Muscle layer of colon (tissue), 2 donors: Measurements from ENCODE around the gene ABTB2.
A peak's percentile ranks its signal among the peaks of the same experiment; 100 is the strongest.

Source experiments
- H3K27ac ChIP-seq: one replicate; pipeline ENCODE4 v1.7.0; 2013; ENCODE audit warnings: low read depth, mild to moderate bottlenecking, low read length, moderate library complexity
- H3K27me3 ChIP-seq, 2 donors: one replicate each; pipeline ENCODE4 v1.7.0; 2013; ENCODE audit warnings: low read length in 2 of 2, mild to moderate bottlenecking in 2 of 2; ENCODE audit not compliant: insufficient read depth in 2 of 2, control insufficient read depth in 1 of 2
- H3K36me3 ChIP-seq: one replicate; pipeline ENCODE4 v1.7.0; 2013; ENCODE audit warnings: mild to moderate bottlenecking, low read length; ENCODE audit not compliant: insufficient read depth
- H3K4me1 ChIP-seq: one replicate; pipeline ENCODE4 v1.7.0; 2013; ENCODE audit warnings: mild to moderate bottlenecking, low read length; ENCODE audit not compliant: insufficient read depth
- H3K4me3 ChIP-seq, 2 donors: one replicate each; pipeline ENCODE4 v1.7.0; 2013; ENCODE audit warnings: low read length in 2 of 2, low read depth in 1 of 2, mild to moderate bottlenecking in 1 of 2, moderate library complexity in 1 of 2
- H3K9ac ChIP-seq: one replicate; pipeline ENCODE4 v1.7.0; 2013; ENCODE audit warnings: low read length
- H3K9me3 ChIP-seq: one replicate; pipeline ENCODE4 v1.7.0; 2013; ENCODE audit warnings: mild to moderate bottlenecking, low read length
- donor health status: abdominal sarcoma.
- donor health status: Adenocarcinoma of cecum.

ABTB2 gene

DNA sequence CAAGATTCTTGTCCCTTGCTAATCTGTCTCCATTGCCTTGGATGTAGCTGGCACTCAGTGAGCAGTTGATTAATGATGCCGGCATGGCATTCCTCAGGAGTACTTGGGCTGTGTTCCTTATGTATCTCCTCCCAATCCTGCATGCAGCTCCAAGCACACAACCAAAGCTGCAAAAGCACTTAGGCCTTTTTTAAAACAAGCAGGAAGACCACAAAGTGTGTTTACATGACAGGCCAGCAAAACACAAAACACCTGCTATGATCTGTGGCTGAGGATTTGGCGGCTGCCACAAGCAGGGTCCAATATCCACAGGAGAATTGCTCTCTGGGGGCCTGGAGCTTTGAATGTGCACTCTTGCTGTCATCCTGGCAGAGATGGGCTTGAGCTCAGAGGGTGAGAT is 8.9 kb downstream of the ABTB2 start:
- no peaks in the 10 kb centered on the region for H3K9me3 ChIP-seq
- no peak overlapping the region for H3K9ac ChIP-seq
- H3K4me3 ChIP-seq, result no peak overlapping the region
- H3K36me3 ChIP-seq, result no peaks in the 10 kb centered on the region
- H3K27me3 ChIP-seq, result no peaks in the 10 kb centered on the region
- H3K27ac ChIP-seq, result no peak overlapping the region
- H3K4me1 ChIP-seq, result peaks cover 30% of the 10 kb centered on the region

GRCh38 chr11:34348096-34348495 is 9.7 kb downstream of the ABTB2 start:
- Histone ChIP-seq H3K27me3 (no peaks in the 10 kb centered on the region), H3K27ac (no peak overlapping the region), H3K36me3 (no peaks in the 10 kb centered on the region), H3K9ac (no peak overlapping the region), H3K4me3 (no peak overlapping the region), H3K4me1 (peaks cover 30% of the 10 kb centered on the region), H3K9me3 (no peaks in the 10 kb centered on the region)

GRCh38 chr11:34346551-34346950 is 11.3 kb downstream of the ABTB2 start:
- H3K27me3 ChIP-seq, result no peaks in the 10 kb centered on the region
- H3K4me1 ChIP-seq, result peaks cover 41% of the 10 kb centered on the region
- H3K9me3 ChIP-seq, result no peaks in the 10 kb centered on the region
- no peak overlapping the region for H3K4me3 ChIP-seq
- H3K27ac ChIP-seq, result peak overlapping the region; percentile 54
- no peak overlapping the region for H3K9ac ChIP-seq
- no peaks in the 10 kb centered on the region for H3K36me3 ChIP-seq

DNA sequence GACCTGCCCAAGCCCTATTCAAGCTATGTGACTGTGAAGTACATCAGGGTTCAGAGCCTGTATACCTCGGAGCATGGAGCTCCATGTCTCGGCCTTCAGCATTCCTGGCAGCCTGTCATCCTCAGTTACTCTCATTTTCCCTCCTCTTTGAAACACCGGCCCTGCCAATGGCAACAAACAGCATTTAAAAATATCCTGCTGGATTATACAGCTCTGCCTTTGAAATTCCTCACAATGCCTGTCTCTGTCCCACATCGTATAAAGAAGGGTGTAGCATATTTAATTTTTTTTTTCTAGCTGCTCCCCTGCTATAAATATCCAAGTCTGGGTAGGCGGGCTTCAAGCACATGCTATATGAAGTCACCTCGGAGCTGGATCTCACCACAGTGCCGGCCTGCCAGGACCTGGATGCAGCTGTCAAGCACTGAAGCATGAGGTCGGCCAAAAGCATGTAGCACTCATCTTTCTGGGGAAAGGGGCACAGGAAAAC is 11.8 kb downstream of the ABTB2 start:
- Histone ChIP-seq H3K9me3 (no peaks in the 10 kb centered on the region), H3K27me3 (no peaks in the 10 kb centered on the region), H3K9ac (no peak overlapping the region), H3K36me3 (no peaks in the 10 kb centered on the region), H3K4me3 (peak overlapping the region in 1 of 2 donors; percentile 3), H3K27ac (peak overlapping the region; percentile 54), H3K4me1 (peaks cover 44% of the 10 kb centered on the region)

DNA sequence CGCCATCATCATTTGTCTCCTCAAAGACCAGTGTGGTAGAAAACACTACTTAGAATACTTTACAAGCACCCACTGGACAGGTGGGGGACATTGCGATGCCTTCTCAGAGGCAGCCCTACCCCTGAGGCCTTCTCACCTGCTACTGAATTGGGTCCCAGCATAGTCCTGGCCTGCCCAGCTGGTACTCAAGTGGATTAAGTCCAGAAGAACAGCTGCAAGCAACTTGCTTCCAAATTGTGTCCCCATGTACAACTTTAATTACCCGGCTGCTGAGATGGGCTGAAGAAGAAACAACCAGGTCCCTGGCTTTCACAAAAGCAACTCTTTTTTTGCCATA is 12.3 kb downstream of the ABTB2 start:
- H3K4me3 ChIP-seq, result peak overlapping the region in 1 of 2 donors; percentile 3
- peaks cover 44% of the 10 kb centered on the region for H3K4me1 ChIP-seq
- no peaks in the 10 kb centered on the region for H3K36me3 ChIP-seq
- H3K27me3 ChIP-seq, result no peaks in the 10 kb centered on the region
- no peaks in the 10 kb centered on the region for H3K9me3 ChIP-seq
- no peak overlapping the region for H3K9ac ChIP-seq
- no peak overlapping the region for H3K27ac ChIP-seq

GRCh38 chr11:34344768-34345539 is 12.9 kb downstream of the ABTB2 start:
- H3K4me1 ChIP-seq, result peaks cover 44% of the 10 kb centered on the region
- no peak overlapping the region for H3K27ac ChIP-seq
- H3K9me3 ChIP-seq, result no peaks in the 10 kb centered on the region

GRCh38 chr11:34344410-34344767 is 13.4 kb downstream of the ABTB2 start:
- H3K9me3 ChIP-seq, result no peaks in the 10 kb centered on the region
- no peaks in the 10 kb centered on the region for H3K36me3 ChIP-seq
- H3K4me3 ChIP-seq, result no peak overlapping the region
- H3K27me3 ChIP-seq, result no peaks in the 10 kb centered on the region
- H3K27ac ChIP-seq, result no peak overlapping the region
- H3K4me1 ChIP-seq, result peaks cover 44% of the 10 kb centered on the region
- no peak overlapping the region for H3K9ac ChIP-seq

More at GRCh38 chr11:34344768-34345539, 12.9 kb downstream of the ABTB2 start:
- H3K4me3 ChIP-seq, result no peak overlapping the region
- H3K9ac ChIP-seq, result no peak overlapping the region
- no peaks in the 10 kb centered on the region for H3K27me3 ChIP-seq
- no peaks in the 10 kb centered on the region for H3K36me3 ChIP-seq

DNA sequence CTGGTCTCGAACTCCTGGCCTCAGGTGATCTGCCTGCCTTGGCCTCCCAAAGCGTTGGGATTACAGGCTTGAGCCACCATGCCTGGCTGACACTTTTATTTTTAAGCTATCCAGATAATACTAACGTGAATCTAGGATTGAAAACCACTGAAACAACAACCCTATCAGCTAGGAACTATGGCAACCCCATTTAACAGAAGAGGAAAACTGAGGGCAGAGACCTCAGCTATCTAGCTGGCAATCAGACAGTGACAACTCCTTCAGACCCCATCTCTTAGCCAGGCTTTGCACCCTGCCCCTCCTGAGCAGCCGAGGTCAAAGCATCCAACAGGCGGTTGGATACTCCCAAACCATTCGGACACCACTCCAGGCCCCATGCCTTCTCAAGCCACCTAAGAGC is 14.1 kb downstream of the ABTB2 start:
- no peaks in the 10 kb centered on the region for H3K36me3 ChIP-seq
- no peak overlapping the region for H3K27ac ChIP-seq
- peaks cover 41% of the 10 kb centered on the region for H3K4me1 ChIP-seq
- no peak overlapping the region for H3K4me3 ChIP-seq
- no peaks in the 10 kb centered on the region for H3K9me3 ChIP-seq
- H3K9ac ChIP-seq, result no peak overlapping the region
- H3K27me3 ChIP-seq, result no peaks in the 10 kb centered on the region

DNA sequence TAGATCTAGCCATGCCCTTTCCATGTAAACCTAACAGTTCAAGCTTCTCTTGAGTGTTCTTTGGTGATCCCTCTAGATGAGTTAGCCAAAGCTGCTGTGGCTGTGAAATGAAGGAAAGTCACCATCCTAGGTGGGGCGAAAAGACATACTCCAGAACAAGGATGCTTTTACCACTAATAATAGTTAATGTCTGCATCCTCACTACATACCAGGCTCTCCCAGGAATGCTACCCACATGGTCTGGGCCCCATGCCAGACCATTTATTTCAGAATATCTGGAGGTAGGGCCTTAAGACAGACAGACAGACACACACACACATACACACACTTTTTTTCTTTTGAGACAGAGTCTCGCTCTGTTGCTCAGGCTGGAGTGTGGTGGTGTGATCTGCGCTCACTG is 14.7 kb downstream of the ABTB2 start:
- Histone ChIP-seq H3K9me3 (no peaks in the 10 kb centered on the region), H3K9ac (no peak overlapping the region), H3K27ac (no peak overlapping the region), H3K4me3 (no peak overlapping the region), H3K36me3 (no peaks in the 10 kb centered on the region), H3K4me1 (peaks cover 40% of the 10 kb centered on the region), H3K27me3 (no peaks in the 10 kb centered on the region)

DNA sequence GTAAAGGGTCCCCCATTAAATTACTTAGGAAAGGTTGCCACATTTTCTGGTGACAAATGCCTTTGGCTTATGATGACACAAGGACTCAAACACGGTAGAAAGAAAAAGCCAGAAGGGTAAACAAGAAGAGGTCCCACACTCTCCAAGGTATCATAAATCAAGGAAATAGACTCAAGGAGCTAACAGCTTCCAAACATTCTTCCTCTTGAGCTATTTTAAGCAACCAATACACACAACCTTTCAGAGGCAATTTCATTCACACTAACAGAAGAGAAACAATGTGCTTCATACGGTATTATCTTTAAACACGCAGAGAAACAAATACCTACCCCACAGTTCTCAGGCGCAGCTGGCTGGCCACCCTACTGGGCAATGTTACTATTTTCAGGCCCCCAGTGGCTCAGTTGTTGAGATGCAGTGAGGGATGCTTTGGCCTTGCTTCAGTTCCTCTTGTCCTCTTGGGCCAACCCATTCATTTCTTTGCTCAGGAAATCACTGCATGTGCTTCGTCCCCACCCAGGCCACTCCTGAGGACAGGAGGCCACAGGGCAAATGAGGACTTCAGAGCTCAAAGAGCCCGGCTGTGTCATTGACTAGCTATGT is 15.8 kb downstream of the ABTB2 start:
- no peaks in the 10 kb centered on the region for H3K9me3 ChIP-seq

DNA sequence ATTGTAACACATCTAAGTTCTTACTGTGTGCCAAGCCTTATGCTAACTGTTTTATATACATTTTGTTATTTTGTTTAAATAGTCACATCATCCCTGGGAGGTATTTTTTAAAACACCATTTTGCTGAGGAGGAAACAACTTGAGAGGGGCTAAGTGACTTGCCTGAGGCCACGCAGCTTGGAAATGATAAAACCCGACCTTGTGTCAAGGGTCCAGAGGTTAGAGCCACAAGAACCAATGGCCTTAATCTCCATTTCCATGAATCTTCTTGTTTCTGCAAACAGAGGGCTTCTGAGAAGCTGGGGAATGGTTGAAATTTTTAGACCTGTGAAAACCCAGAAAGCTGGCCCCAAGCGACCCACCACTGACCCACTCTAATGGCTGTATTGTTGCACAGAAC is 16.7 kb downstream of the ABTB2 start:
- no peak overlapping the region for H3K9ac ChIP-seq
- H3K27ac ChIP-seq, result no peak overlapping the region
- H3K9me3 ChIP-seq, result no peaks in the 10 kb centered on the region
- H3K4me1 ChIP-seq, result peaks cover 30% of the 10 kb centered on the region
- H3K4me3 ChIP-seq, result no peak overlapping the region
- H3K27me3 ChIP-seq, result no peaks in the 10 kb centered on the region
- no peaks in the 10 kb centered on the region for H3K36me3 ChIP-seq

More for the DNA sequence above, 15.8 kb downstream of the ABTB2 start:
- peaks cover 40% of the 10 kb centered on the region for H3K4me1 ChIP-seq
- no peaks in the 10 kb centered on the region for H3K27me3 ChIP-seq
- no peaks in the 10 kb centered on the region for H3K36me3 ChIP-seq
- peak overlapping the region in 1 of 2 donors; percentile 27 for H3K4me3 ChIP-seq
- H3K9ac ChIP-seq, result no peak overlapping the region
- no peak overlapping the region for H3K27ac ChIP-seq

GRCh38 chr11:34340653-34341052 is 17.2 kb downstream of the ABTB2 start:
- Histone ChIP-seq H3K4me3 (no peak overlapping the region), H3K4me1 (peaks cover 26% of the 10 kb centered on the region), H3K9me3 (no peaks in the 10 kb centered on the region), H3K27me3 (no peaks in the 10 kb centered on the region), H3K27ac (no peak overlapping the region), H3K36me3 (no peaks in the 10 kb centered on the region), H3K9ac (no peak overlapping the region)
